OCI-M2 (cell line): ENCODE measurements around the gene LMX1A.

ENCODE experiments used
- DNase-seq: peaks from one replicate; lab custom pipeline; 2025; ENCODE audit not compliant: unreplicated experiment; lab: John Stamatoyannopoulos, UW

LMX1A gene

GRCh38 chr1:165169028-165169427, 187.5 kb downstream of the LMX1A start:
- no peak for DNase-seq

GRCh38 chr1:165168467-165168866, 188.0 kb downstream of the LMX1A start:
- DNase-seq, result no peak

- no peak for DNase-seq
Observed at GRCh38 chr1:165162671-165163241, 193.8 kb downstream of the LMX1A start.

GRCh38 chr1:165161130-165161529, 195.4 kb downstream of the LMX1A start:
- DNase-seq, result no peak

GRCh38 chr1:165153182-165153581, 203.3 kb downstream of the LMX1A start:
- no peak for DNase-seq

GRCh38 chr1:165152727-165153126, 203.8 kb downstream of the LMX1A start:
- no peak for DNase-seq

GRCh38 chr1:165152109-165152508, 204.4 kb downstream of the LMX1A start:
- DNase-seq, result no peak
